ENCODE results near the gene JUNB. TPM values are rescaled to one million over a fixed set of nuclear protein-coding genes. Genes with fewer than 3 reads are reported as not detected.
"Not testable (repeated sequence)": the region's sequence is repeated elsewhere in the genome, so short reads cannot be mapped to it uniquely, and the experiment has no call there.

Gene JUNB
- total RNA-seq, 1 donor from 2014 or later: 312 TPM

DNA sequence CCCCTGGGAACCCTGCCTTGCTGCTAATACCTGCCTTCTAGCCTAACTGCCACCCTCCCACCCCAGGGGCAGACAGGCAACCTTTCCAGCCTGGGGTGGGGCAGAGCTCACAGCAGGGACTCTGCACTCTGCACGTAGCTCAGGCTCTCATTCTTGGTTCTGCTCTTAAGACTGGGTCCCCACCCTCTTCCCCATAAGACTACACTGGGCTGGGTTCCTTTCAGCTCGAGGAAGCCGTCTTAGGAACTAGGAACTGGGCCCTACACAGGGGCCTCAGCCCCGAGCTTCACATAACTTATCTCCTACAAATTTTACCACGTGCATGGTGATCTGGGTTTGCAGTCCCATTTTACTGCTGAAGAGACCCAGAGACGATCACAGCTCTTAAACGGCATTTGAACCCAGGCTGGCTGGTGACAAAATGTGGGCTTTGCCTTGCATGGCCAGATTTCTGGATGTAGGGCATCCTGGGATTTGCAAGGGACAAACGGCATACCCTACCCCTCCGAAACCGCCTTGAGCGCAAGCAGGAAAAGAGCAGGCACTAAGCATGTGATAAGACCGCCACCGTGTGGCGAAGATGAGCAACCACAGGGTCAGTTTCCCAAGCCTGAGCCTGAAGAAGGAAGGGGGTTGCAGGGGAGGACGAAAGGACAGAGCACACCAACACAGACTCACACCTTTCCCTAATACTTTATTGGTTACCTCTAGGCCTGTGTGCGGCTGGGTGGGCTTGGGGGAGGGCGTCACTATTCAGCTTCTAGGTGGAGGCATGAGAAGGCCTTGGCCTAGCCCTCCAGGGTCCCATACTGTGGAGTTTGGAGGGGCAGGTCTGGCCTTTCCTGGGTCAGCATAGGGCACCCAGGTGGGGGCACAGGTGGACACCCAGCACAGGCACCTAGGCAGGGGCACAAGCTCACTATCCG, 5.1 kb downstream of the JUNB start:
- intact Hi-C loops (cut with micrococcal nuclease): loop anchor here (1.0 kb wide), 4 partner anchors 19 to 51 kb away; no protein-coding TSS in a partner anchor
- H3K36me3 Mint-ChIP-seq (ENCODE audit: low read depth): peaks cover 29% of the 10 kb centered on the region
- H3K4me1 Mint-ChIP-seq (ENCODE audit: low read depth): peaks cover 35% of the 10 kb centered on the region
- peak overlapping the region; percentile 72 for H3K4me3 Mint-ChIP-seq
- no peaks in the 10 kb centered on the region for H3K9me3 Mint-ChIP-seq
- peak overlapping the region; percentile 88 for H3K27ac Mint-ChIP-seq
- peak; percentile 75 for DNase-seq (ENCODE audit: low spot score)
- H3K27me3 Mint-ChIP-seq (ENCODE audit: insufficient read depth): no peaks in the 10 kb centered on the region

GRCh38 chr19:12797141-12797587, 5.9 kb downstream of the JUNB start:
- Mint-ChIP-seq H3K27ac (no peak overlapping the region), H3K27me3 (ENCODE audit: insufficient read depth) (no peaks in the 10 kb centered on the region), H3K4me1 (ENCODE audit: low read depth) (peaks cover 37% of the 10 kb centered on the region), H3K4me3 (no peak overlapping the region), H3K9me3 (no peaks in the 10 kb centered on the region), H3K36me3 (ENCODE audit: low read depth) (peaks cover 29% of the 10 kb centered on the region)
- intact Hi-C loops (cut with micrococcal nuclease): no loop called here
- no peak for DNase-seq (ENCODE audit: low spot score)

- H3K9me3 Mint-ChIP-seq; H3K4me3 Mint-ChIP-seq; intact Hi-C loops (cut with micrococcal nuclease); H3K27me3 Mint-ChIP-seq (ENCODE audit: insufficient read depth); DNase-seq (ENCODE audit: low spot score); H3K27ac Mint-ChIP-seq: not testable (repeated sequence)
- peaks cover 41% of the 10 kb centered on the region for H3K4me1 Mint-ChIP-seq (ENCODE audit: low read depth)
- peaks cover 27% of the 10 kb centered on the region for H3K36me3 Mint-ChIP-seq (ENCODE audit: low read depth)
Measured at GRCh38 chr19:12797607-12798006, 6.3 kb downstream of the JUNB start.

- Mint-ChIP-seq H3K36me3 (ENCODE audit: low read depth) (peaks cover 17% of the 10 kb centered on the region), H3K9me3 (no peaks in the 10 kb centered on the region), H3K27me3 (ENCODE audit: insufficient read depth) (no peaks in the 10 kb centered on the region), H3K4me3 (peak overlapping the region; percentile 87), H3K27ac (no peak overlapping the region), H3K4me1 (ENCODE audit: low read depth) (peaks cover 33% of the 10 kb centered on the region)
- intact Hi-C loops (cut with micrococcal nuclease): no loop called here
- no peak for DNase-seq (ENCODE audit: low spot score)
Measured at GRCh38 chr19:12799742-12800465, 8.6 kb downstream of the JUNB start.

DNA sequence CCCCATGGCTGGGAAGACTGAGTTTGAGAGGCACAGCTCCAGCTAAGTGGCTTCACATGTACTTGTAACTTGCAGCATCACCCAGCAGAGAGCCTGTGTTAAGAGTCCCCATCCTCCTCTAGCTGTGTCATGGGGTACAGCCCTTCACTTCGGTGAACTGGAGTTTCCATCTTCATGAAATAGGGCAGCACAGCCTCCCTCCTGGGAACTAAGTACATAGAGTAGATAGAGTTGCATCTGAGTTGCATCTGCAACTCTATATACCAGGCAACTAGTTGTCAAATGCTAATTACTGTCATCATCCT, 9.1 kb downstream of the JUNB start:
- H3K27ac Mint-ChIP-seq: peak overlapping the region; percentile 80
- intact Hi-C loops (cut with micrococcal nuclease): no loop called here
- no peaks in the 10 kb centered on the region for H3K27me3 Mint-ChIP-seq (ENCODE audit: insufficient read depth)
- H3K9me3 Mint-ChIP-seq: no peaks in the 10 kb centered on the region
- H3K36me3 Mint-ChIP-seq (ENCODE audit: low read depth): peaks cover 17% of the 10 kb centered on the region
- H3K4me3 Mint-ChIP-seq: peak overlapping the region; percentile 87
- peaks cover 32% of the 10 kb centered on the region for H3K4me1 Mint-ChIP-seq (ENCODE audit: low read depth)
- DNase-seq (ENCODE audit: low spot score): no peak

GRCh38 chr19:12800923-12801465, 9.7 kb downstream of the JUNB start:
- H3K4me1 Mint-ChIP-seq (ENCODE audit: low read depth): peaks cover 29% of the 10 kb centered on the region
- H3K27me3 Mint-ChIP-seq (ENCODE audit: insufficient read depth): no peaks in the 10 kb centered on the region
- peaks cover 17% of the 10 kb centered on the region for H3K36me3 Mint-ChIP-seq (ENCODE audit: low read depth)
- no peak for DNase-seq (ENCODE audit: low spot score)
- H3K27ac Mint-ChIP-seq: peak overlapping the region; percentile 80
- peak overlapping the region; percentile 87 for H3K4me3 Mint-ChIP-seq
- intact Hi-C loops (cut with micrococcal nuclease): no loop called here
- no peaks in the 10 kb centered on the region for H3K9me3 Mint-ChIP-seq

GRCh38 chr19:12801466-12802266, 10.4 kb downstream of the JUNB start, which contains the start of the genes PRDX2 and THSD8:
Gene PRDX2, minus strand, starts transcription at chr19:12801800. Its CDS starts 539 bp downstream, at chr19:12801261.
Gene THSD8, plus strand, starts transcription at chr19:12802069. Its CDS starts 3 bp downstream, at chr19:12802072.
- intact Hi-C loops (cut with micrococcal nuclease): no loop called here
- peaks cover 15% of the 10 kb centered on the region for H3K36me3 Mint-ChIP-seq (ENCODE audit: low read depth)
- peak; percentile 74 for DNase-seq (ENCODE audit: low spot score)
- H3K27me3 Mint-ChIP-seq (ENCODE audit: insufficient read depth): no peaks in the 10 kb centered on the region
- H3K4me1 Mint-ChIP-seq (ENCODE audit: low read depth): peaks cover 29% of the 10 kb centered on the region
- peak within 1 kb of the TSS; percentile 80 for H3K27ac Mint-ChIP-seq
- H3K9me3 Mint-ChIP-seq: no peaks in the 10 kb centered on the region
- H3K4me3 Mint-ChIP-seq: peak within 1 kb of the TSS; percentile 87

- H3K36me3 Mint-ChIP-seq (ENCODE audit: low read depth): peaks cover 15% of the 10 kb centered on the region
- peak overlapping the region; percentile 68 for H3K27ac Mint-ChIP-seq
- no peak for DNase-seq (ENCODE audit: low spot score)
- intact Hi-C loops (cut with micrococcal nuclease): no loop called here
- H3K9me3 Mint-ChIP-seq: no peaks in the 10 kb centered on the region
- no peaks in the 10 kb centered on the region for H3K27me3 Mint-ChIP-seq (ENCODE audit: insufficient read depth)
- peaks cover 27% of the 10 kb centered on the region for H3K4me1 Mint-ChIP-seq (ENCODE audit: low read depth)
- H3K4me3 Mint-ChIP-seq: peak overlapping the region; percentile 87
Measured at GRCh38 chr19:12802267-12803106, 11.2 kb downstream of the JUNB start.

GRCh38 chr19:12804051-12804450, 12.8 kb downstream of the JUNB start:
- no peak overlapping the region for H3K27ac Mint-ChIP-seq
- H3K27me3 Mint-ChIP-seq (ENCODE audit: insufficient read depth): no peaks in the 10 kb centered on the region
- peaks cover 27% of the 10 kb centered on the region for H3K4me1 Mint-ChIP-seq (ENCODE audit: low read depth)
- H3K36me3 Mint-ChIP-seq (ENCODE audit: low read depth): peaks cover 18% of the 10 kb centered on the region
- H3K4me3 Mint-ChIP-seq: no peak overlapping the region
- intact Hi-C loops (cut with micrococcal nuclease): no loop called here
- no peak for DNase-seq (ENCODE audit: low spot score)
- H3K9me3 Mint-ChIP-seq: no peaks in the 10 kb centered on the region

DNA sequence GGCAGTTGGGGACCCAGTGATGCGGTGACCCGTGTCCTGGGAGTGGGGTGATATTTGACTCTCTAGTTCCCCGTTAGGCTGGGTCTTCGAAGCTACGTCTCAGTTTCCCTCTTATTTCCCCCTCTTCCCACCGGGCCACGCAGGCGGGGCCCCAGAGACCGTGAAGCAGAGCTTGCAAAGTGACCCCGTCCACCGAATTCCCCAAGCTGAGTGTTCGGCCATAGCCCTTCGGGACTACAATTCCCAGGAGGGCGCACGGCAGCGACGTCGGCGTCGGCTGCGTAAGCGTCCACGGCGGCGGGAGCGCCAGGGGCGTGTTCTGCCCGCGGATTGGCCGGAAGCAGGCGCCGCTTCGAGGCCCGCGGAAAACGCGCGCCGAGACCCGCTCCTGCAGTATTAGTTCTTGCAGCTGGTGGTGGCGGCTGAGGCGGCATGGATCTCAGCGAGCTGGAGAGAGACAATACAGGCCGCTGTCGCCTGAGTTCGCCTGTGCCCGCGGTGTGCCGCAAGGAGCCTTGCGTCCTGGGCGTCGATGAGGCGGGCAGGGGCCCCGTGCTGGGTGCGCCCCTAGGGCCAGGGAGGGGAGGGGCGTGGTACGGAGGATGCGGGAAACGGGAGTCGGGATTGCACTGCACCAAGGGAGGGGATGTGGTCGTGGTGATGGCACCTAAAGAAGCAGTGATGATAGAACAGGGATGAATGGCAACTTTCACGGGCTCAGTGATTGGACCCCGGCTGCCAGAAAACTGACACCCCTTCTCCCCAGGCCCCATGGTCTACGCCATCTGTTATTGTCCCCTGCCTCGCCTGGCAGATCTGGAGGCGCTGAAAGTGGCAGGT, 15.2 kb downstream of the JUNB start, which contains the start of gene RNASEH2A:
Gene RNASEH2A, plus strand, starts transcription at position 343 of the 840 bp plus-strand sequence. Its CDS starts 90 bp downstream, at position 433.
- Mint-ChIP-seq H3K4me1 (ENCODE audit: low read depth) (peaks cover 17% of the 10 kb centered on the region), H3K4me3 (peak within 1 kb of the TSS; percentile 96), H3K9me3 (no peaks in the 10 kb centered on the region), H3K27ac (peak within 1 kb of the TSS; percentile 89), H3K36me3 (ENCODE audit: low read depth) (peaks cover 8% of the 10 kb centered on the region), H3K27me3 (ENCODE audit: insufficient read depth) (no peaks in the 10 kb centered on the region)
- intact Hi-C loops (cut with micrococcal nuclease): loop anchor here (1.0 to 5.0 kb wide), 4 partner anchors 40 to 110 kb away; partner anchors contain the start of genes DNASE2, FBXW9 and GET3
- peak; percentile 89 for DNase-seq (ENCODE audit: low spot score)

DNA sequence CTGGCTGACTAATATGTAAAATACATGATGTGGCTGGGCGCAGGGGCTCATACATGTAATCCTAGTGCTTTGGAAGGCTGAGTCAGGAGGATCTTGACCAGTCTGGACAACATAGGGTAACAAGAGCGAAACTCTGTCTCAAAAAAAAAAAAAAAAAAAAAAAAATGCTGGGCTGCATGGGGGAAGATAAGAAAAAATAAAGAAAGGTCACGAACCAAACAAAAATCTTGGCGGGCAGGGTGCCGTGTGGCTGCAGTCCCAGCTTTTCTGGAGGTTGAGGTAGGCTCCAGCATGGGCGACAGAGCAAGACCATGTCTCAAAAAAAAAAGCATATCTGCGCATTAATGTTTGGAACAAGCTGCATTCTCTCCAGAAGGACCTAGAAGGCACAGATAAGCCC, 23.8 kb downstream of the JUNB start:
- H3K36me3 Mint-ChIP-seq (ENCODE audit: low read depth): peaks cover 10% of the 10 kb centered on the region
- intact Hi-C loops (cut with micrococcal nuclease): no loop called here
- no peaks in the 10 kb centered on the region for H3K4me1 Mint-ChIP-seq (ENCODE audit: low read depth)

More for the DNA sequence above, 23.8 kb downstream of the JUNB start:
- Mint-ChIP-seq H3K27me3 (ENCODE audit: insufficient read depth) (no peaks in the 10 kb centered on the region), H3K4me3 (no peak overlapping the region), H3K9me3 (no peaks in the 10 kb centered on the region), H3K27ac (no peak overlapping the region)
- no peak for DNase-seq (ENCODE audit: low spot score)

All from activated T-helper 1 cell treated with anti-CD3 and anti-CD28 coated beads, Interleukin-12 subunit alpha, Interleukin-12 subunit beta, Interleukin-2, Interleukin-4 antibody, amounts not matched to agents 30 ng/mL and 10 ng/mL and 1 ng/mL, durations not matched to agents 14 hours and 24 hours and 36 hours (primary cell).